IMR-90 (cell line): ENCODE results near the gene EP300.

Source experiments
- CEBPB ChIP-seq: IDR thresholded peaks from 2 replicates; pipeline ENCODE4 v1.6.1; 2012; ENCODE audit warnings: low read depth, low read length, improper control_type of control experiment
- USF2 ChIP-seq: fragments of 150-350 bp; IDR thresholded peaks from 2 replicates; pipeline ENCODE4 v1.6.1; 2017; ENCODE audit warnings: mild to moderate bottlenecking, antibody characterized with exemption, low read length, low read depth

- TF ChIP-seq USF2, result no peak
- no peak for TF ChIP-seq CEBPB
These were observed 40.2 kb downstream of the EP300 start for GRCh38 chr22:41132550-41132949.
